Subcutaneous abdominal adipose tissue (tissue), 5 donors: ENCODE measurements around the gene CLPTM1L.
"Not testable (repeated sequence)": the region's sequence is repeated elsewhere in the genome, so short reads cannot be mapped to it uniquely, and the experiment has no call there.

Experiments
- H3K27ac ChIP-seq: one replicate; pipeline ENCODE4 v1.7.0; 2013; ENCODE audit warnings: low read depth, mild to moderate bottlenecking, inconsistent platforms, low read length, moderate library complexity
- H3K27me3 ChIP-seq, 5 donors: one replicate each; pipeline ENCODE4 v1.7.0; 2013; ENCODE audit warnings: low read length in 5 of 5, inconsistent platforms in 1 of 5; ENCODE audit not compliant: control insufficient read depth in 5 of 5, insufficient read depth in 4 of 5
- H3K36me3 ChIP-seq, 5 donors: one replicate each; pipeline ENCODE4 v1.7.0; 2013; ENCODE audit warnings: low read length in 5 of 5; ENCODE audit not compliant: control insufficient read depth in 5 of 5, insufficient read depth in 5 of 5
- H3K4me1 ChIP-seq, 5 donors: one replicate each; pipeline ENCODE4 v1.7.0; 2013; ENCODE audit warnings: low read length in 5 of 5, mild to moderate bottlenecking in 3 of 5, moderate library complexity in 1 of 5; ENCODE audit not compliant: control insufficient read depth in 5 of 5, insufficient read depth in 5 of 5
- H3K4me3 ChIP-seq, 5 donors: one replicate each; pipeline ENCODE4 v1.7.0; 2013; ENCODE audit warnings: low read length in 5 of 5, low read depth in 1 of 5
- H3K9ac ChIP-seq, 5 donors: one replicate each; pipeline ENCODE4 v1.7.0; 2013; ENCODE audit warnings: low read length in 5 of 5, mild to moderate bottlenecking in 4 of 5, moderate library complexity in 3 of 5
- H3K9me3 ChIP-seq, 5 donors: one replicate each; pipeline ENCODE4 v1.7.0; 2013; ENCODE audit warnings: low read length in 5 of 5; ENCODE audit not compliant: control insufficient read depth in 5 of 5
- donor health status: healthy.
- donor health status: healthy.
- donor health status: healthy.
- donor health status: healthy.
- donor health status: healthy.

The CLPTM1L gene

DNA sequence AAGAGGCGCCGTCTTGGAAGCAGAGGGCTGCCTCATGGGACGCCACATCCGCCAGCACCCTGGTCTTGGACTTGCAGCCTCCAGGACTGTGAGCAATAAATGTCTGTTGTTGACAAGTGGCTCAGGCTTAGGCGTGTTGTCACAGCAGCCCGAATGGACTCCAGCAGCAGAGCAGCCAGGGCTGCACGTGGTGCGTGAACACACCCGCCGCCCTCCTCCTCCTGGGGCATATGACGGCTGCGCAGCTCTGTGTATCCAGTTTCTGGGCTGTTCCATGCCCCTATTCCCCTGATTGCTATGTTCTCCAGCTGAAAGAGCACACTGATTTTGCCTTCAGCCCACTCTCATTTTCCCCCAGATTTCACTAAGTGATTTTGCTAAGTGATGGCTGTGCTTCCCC is 36.0 kb upstream of the CLPTM1L start:
- Histone ChIP-seq H3K27ac (no peak overlapping the region), H3K9me3 (no peaks in the 10 kb centered on the region), H3K4me1 (peaks cover 2 to 24% (median 17%) of the 10 kb centered on the region in 5 donors), H3K27me3 (peaks cover 0 to 21% (median 3%) of the 10 kb centered on the region in 5 donors), H3K36me3 (no peaks in the 10 kb centered on the region), H3K4me3 (peak overlapping the region in 4 of 5 donors; percentile 22 to 45 (median 27)), H3K9ac (no peak overlapping the region)

DNA sequence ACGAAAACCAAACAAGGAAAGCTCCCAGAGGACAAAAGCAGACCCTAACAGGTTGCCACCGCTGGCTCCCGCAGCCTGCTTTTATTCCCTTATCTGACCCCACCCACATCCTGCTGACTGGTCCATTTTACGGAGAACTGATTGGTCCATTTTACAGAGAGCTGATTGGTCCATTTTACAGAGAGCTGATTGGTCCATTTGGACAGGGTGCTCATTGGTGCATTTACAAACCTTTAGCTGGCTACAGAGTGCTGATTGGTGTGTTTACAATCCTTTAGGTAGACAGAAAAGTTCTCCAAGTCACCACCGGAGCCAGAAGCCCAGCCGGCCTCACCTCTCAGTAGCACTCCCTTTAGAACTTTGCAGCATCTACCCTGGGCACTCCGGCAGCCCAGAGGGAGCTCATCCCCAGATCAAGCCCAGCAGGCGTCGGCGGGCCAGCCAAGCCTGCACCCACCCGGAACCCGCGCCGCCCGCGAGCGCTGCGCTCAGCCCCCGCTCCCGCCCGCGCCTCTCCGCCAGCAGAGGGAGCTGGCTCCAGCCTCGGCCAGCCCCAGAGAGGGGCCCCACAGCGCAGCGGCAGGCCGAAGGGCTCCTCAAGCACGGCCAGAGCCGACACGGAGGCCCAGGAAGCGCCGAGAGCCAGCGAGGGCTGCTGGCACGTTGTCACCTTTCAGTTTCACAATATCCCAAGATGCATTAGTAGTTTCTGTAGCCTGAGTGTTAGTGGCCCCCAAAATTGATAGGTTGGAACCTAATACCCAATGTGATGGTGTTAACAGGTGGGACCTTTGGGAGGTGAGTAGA is 35.3 kb upstream of the CLPTM1L start:
- no peaks in the 10 kb centered on the region for H3K36me3 ChIP-seq
- peaks cover 2 to 17% (median 11%) of the 10 kb centered on the region in 5 donors for H3K4me1 ChIP-seq
- no peaks in the 10 kb centered on the region for H3K9me3 ChIP-seq
- H3K9ac ChIP-seq = no peak overlapping the region
- H3K27me3 ChIP-seq = peaks cover 0 to 21% (median 3%) of the 10 kb centered on the region in 5 donors
- no peak overlapping the region for H3K27ac ChIP-seq
- H3K4me3 ChIP-seq = peak overlapping the region; percentile 22 to 51 (median 30)

DNA sequence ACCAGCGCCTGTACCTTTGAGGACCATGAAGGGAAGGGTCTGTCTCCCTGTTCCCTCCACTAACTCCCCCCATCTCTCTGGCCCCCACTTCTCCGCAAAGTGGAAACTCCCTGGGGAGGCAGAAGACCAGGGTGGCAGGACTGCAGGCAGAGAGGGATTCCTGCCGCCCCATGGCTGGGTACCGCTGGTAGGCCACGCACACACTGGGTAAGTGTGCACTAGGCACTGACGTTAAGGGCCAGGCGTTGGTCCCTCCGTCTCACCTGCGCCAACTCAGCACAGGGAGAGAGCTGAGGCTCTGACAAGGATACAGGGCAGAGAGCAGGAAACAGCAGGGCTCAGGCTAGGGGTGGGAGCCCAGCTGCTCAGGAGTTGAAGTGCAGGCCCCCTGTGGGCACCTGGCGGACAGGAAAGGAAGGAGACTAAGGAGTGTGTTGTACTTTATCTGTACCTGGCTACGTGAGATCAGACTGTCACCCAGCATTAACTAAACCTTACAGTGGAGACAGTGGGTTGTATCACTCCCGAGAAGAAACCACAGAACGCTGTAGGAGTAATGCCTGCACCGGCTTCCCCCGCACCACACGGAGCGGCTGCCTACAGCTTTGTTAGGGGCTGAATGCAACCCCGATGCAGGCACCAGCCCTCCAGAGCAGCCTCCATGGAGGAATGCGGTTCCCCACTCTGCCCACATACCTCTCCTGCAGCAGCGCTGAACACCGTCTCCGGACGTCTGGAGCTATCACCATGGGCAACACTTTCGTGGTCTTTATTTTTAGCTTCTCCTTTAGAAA is 34.2 kb upstream of the CLPTM1L start:
- H3K9ac ChIP-seq = no peak overlapping the region
- H3K36me3 ChIP-seq = no peaks in the 10 kb centered on the region
- no peak overlapping the region for H3K27ac ChIP-seq
- H3K4me1 ChIP-seq = peaks cover 2 to 20% (median 14%) of the 10 kb centered on the region in 5 donors
- no peaks in the 10 kb centered on the region for H3K9me3 ChIP-seq
- peaks cover 0 to 19% (median 3%) of the 10 kb centered on the region in 5 donors for H3K27me3 ChIP-seq
- no peak overlapping the region for H3K4me3 ChIP-seq

DNA sequence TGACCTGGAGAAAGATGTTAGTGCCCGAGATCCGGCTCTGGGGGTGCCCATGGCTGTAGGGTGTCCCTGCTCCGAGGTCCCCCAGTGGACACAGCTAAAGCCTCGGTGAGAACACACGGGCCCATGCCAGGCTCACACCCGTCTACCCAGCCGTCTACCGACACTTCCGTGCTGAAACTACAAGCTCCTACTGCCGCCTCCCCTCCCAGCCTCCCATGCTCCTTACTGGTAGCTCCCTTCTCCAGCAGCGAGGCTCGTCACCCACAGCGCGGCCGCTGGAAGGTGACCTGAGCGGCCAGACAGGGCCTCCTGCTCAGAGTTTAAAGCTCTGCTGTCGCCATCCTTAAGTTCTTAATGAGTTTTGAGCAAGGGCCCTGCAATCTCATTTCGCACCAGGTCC is 33.2 kb upstream of the CLPTM1L start:
- H3K4me1 ChIP-seq = peaks cover 2 to 20% (median 14%) of the 10 kb centered on the region in 5 donors
- H3K9me3 ChIP-seq = no peaks in the 10 kb centered on the region
- H3K9ac ChIP-seq = no peak overlapping the region
- no peak overlapping the region for H3K4me3 ChIP-seq
- H3K27me3 ChIP-seq = peaks cover 0 to 19% (median 3%) of the 10 kb centered on the region in 5 donors
- H3K36me3 ChIP-seq = no peaks in the 10 kb centered on the region
- H3K27ac ChIP-seq = no peak overlapping the region

DNA sequence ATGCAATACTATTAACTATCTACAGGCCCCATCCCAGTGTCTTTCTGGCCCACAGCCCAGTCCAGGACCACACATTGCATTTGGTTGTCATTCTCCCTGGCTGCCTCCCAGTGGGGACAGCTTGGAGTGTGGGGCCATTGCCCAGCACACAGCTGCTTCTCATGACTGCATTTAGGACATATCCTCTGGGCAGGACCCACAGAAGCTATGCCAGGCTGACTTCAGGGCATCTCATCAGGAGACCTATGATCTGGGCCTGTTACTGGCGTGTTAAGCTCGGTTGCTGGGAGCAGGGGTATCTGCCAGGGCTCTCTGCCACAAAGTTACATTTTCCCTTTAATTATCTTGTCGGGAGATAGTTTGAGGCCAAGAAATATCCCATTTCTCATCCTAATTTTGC is 32.1 kb upstream of the CLPTM1L start:
- Histone ChIP-seq H3K27ac (no peak overlapping the region), H3K27me3 (peaks cover 0 to 19% (median 3%) of the 10 kb centered on the region in 5 donors), H3K4me1 (peaks cover 2 to 20% (median 14%) of the 10 kb centered on the region in 5 donors), H3K9me3 (no peaks in the 10 kb centered on the region), H3K36me3 (no peaks in the 10 kb centered on the region), H3K9ac (no peak overlapping the region), H3K4me3 (no peak overlapping the region)

DNA sequence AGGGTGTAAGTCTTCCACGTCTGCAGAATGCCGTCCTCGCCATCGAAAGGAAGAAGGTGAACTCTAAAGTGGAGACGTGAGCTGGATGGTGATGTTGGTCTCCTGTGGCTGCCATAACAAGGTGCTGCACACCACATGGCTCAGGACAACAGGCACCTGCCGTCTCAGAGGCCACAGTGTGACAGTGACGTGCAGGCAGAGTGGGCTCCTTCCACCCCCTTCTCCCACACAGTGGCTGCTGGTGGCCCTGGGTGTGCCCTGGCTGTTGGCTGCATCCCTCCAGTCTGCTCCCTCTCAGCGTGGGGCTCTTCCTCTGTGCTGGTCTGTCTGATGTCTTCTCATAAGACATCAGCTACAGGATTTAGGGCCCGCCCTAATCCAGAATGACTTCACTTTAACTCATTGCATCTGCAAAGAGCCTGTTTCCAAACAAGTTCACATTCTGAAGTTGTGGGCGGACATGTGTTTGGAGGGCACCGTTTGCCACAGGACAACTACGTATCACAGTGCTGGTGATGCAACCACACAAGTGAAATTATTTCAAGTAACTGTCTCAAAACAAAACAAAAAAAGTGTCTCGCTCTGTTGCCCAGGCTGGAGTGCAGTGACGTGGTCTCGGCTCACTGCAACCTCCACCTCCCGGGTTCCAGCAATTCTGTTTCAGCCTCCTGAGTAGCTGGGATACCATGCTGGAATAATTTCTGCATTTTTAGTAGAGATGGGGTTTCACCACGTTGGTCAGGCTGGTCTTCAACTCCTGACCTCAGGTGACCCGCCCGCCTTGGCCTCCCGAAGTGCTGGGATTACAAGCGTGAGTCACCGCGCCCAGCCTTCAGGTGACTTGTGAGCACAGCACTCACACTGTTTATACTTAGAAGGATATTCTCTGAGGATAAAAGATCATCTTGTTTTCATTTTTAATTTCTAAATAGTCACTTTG is 31.2 kb upstream of the CLPTM1L start:
- Histone ChIP-seq H3K27me3 (peaks cover 0 to 14% (median 3%) of the 10 kb centered on the region in 5 donors), H3K4me1 (peaks cover 0 to 18% (median 14%) of the 10 kb centered on the region in 5 donors), H3K27ac (no peak overlapping the region), H3K9ac (no peak overlapping the region), H3K36me3 (no peaks in the 10 kb centered on the region), H3K4me3 (no peak overlapping the region), H3K9me3 (no peaks in the 10 kb centered on the region)

DNA sequence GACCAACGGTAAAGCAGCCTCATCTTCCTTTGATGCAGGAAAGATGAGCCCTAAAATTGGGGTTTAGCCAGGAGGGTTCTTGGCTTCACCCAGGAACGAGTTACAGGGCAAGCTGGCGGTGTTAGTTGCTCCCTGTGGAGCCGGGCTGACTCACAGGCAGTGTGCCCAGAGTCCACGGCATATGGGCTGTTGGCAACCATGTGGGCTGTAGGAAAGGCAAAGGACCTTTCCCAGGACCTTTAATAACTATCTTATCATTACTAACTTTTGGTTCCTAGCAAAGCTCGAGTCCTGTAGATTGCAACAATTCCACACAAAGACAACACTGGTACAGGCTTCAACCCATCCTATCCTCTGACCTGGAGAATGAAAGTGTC is 29.8 kb upstream of the CLPTM1L start:
- H3K27me3 ChIP-seq = peaks cover 0 to 9% (median 3%) of the 10 kb centered on the region in 5 donors
- no peak overlapping the region for H3K9ac ChIP-seq

DNA sequence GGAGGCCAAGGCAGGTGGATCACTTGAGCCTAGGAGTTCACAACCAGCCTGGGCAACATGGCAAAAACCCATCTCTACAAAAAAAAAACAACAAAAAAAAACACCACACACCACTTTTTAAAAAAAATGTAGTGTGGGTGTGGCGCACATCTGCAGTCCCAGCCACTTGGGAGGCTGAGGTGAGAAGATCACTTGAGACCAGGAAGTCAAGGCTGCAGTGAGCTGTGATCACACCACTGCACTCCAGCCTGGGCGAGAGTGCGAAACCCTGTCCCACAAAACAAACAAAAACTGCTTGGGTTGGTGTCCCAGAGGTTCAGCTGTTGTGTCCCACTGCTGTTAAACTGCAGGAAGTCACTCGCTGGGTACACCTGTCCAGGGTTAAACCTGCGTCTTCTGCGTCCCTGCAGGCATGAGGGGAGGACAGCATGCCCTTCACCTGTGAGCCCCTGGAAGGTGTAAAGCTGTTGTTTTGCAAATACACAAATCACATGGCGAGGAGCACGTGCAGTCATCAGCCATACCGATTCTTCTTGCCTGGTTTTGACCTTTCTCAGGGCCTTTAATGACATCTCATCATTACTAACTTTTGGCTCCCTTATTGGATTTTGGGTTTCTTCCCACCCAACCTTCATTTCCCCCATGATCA is 29.3 kb upstream of the CLPTM1L start:
- Histone ChIP-seq H3K9me3 (no peaks in the 10 kb centered on the region), H3K4me3 (no peak overlapping the region), H3K4me1 (peaks cover 0 to 5% (median 4%) of the 10 kb centered on the region in 5 donors), H3K27ac (no peak overlapping the region), H3K9ac (no peak overlapping the region), H3K36me3 (no peaks in the 10 kb centered on the region), H3K27me3 (peaks cover 0 to 7% (median 3%) of the 10 kb centered on the region in 5 donors)

More for the DNA sequence above, 29.8 kb upstream of the CLPTM1L start:
- H3K4me3 ChIP-seq = no peak overlapping the region
- H3K27ac ChIP-seq = no peak overlapping the region
- no peaks in the 10 kb centered on the region for H3K9me3 ChIP-seq
- no peaks in the 10 kb centered on the region for H3K36me3 ChIP-seq
- peaks cover 0 to 5% (median 4%) of the 10 kb centered on the region in 5 donors for H3K4me1 ChIP-seq

DNA sequence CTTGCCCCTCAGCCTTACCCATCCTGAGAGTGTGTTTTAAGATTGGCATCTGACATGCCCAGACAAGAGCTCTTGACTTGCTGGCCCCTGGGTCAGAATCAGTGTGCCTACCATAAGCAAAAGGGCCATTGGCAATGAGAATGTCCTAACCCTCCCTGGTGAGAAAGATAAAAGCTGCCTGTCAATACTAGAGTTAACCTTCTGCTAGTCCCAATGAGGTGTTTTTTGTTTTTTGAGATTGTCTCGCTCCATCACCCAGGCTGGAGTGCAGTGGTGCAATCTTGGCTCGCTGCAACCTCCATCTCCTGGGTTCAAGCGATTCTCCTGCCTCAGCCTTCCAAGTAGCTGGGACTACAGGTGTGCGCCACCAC is 27.1 kb upstream of the CLPTM1L start:
- not testable (repeated sequence) for H3K27me3 ChIP-seq, H3K9ac ChIP-seq, H3K4me3 ChIP-seq, H3K4me1 ChIP-seq, H3K27ac ChIP-seq, H3K36me3 ChIP-seq, H3K9me3 ChIP-seq
